NCI-H82 treated with DMSO at 0.1 percent for 48 hours (cell line): ENCODE data around the gene RBM10.

Experiments
- DNase-seq: peaks from one replicate; lab custom pipeline; 2025; ENCODE audit not compliant: unreplicated experiment; lab: John Stamatoyannopoulos, UW

The RBM10 gene

GRCh38 chrX:47174846-47175587 is 30.0 kb downstream of the RBM10 start:
- DNase-seq, result no peak

DNA sequence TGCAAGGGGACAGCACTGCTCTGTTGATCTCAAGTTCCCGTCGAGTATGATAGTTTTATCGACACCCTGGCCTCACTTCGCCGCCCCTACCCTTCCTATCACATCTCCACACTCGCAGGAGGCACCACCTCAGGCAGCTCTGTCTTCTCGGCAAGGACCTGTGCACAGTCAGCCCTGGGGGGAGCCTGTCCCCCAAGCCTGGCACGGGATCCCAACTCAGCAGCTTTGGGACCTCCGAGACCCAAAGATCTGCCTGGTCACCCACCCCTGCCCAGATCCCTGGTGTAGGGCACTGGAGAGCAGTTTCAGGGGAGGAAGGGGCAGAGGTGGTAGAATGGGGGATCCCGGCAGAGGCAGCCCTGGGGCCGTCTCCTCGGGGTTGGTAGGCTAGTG is 30.6 kb downstream of the RBM10 start:
- no peak for DNase-seq

GRCh38 chrX:47176101-47176740 is 31.2 kb downstream of the RBM10 start:
- DNase-seq, result no peak

DNA sequence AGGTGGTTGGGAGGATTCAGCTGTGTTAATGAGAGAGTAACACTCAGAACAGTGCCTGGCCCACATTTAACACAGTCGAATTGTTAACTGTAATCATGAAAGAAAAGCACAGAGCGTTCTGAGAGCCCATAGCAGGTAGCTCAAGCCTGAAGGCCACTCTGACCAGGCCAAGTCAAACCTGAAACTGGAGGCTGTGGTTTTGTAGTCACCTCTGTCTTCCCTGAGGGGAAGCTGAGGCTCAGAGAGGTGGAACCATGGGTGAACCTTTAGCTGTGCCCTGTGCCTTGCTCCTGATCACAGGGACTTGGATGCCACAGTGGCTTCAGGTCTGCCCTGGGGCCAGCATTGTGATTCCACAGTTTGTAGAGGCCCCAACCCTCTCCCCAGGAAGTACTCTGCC is 32.1 kb downstream of the RBM10 start:
- DNase-seq, result no peak

GRCh38 chrX:47178337-47178736 is 33.3 kb downstream of the RBM10 start:
- no peak for DNase-seq

DNA sequence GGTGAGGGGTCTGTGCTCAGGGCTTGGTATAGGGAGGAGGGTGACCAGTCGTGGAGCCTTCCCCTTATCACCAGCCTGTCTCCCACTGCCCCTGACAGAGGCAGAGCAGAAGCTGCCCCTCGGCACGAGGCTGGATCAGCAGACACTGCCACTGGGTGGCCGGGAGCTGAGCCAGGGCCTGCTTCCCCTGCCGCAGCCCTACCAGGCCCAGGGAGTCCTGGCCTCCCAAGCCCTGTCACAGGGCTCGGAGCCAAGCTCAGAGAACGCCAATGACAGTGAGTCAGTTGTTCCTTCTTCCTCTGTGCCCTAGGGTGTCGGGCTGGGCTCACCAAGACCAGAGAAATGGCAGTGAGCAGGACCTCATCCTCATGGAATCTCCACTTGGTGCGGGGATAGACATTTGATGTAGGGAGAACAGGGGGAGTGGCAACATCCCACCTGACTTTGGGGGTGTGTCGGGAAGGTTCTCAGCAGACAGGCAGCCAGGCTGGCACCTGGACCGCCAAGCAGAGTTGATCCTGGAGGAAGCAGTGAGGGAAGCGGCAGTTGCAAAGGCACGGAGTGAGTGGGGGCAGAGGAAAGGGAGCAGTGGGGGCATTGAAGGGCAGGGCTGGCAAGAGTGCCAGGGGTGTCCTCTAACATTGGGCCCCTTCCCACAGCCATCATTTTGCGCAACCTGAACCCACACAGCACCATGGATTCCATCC is 34.4 kb downstream of the RBM10 start:
- DNase-seq, result no peak

GRCh38 chrX:47179928-47180255 is 34.9 kb downstream of the RBM10 start:
- DNase-seq, result no peak

- DNase-seq, result no peak
Observed at GRCh38 chrX:47180346-47180745, 35.3 kb downstream of the RBM10 start.

DNA sequence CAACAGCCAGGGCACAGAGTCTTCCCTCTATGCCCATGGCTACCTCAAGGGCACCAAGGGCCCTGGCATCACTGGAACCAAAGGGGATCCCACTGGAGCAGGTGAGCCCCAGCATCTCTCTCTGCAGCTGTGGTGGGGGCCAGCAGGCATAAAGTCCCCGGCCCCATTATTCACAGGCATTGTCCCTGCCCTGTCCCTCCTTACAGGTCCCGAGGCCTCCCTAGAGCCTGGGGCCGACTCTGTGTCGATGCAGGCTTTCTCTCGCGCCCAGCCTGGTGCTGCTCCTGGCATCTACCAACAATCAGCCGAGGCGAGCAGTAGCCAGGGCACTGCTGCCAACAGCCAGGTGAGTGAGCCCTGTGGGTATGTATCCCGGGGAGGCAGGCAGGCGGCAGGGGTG is 36.3 kb downstream of the RBM10 start:
- no peak for DNase-seq

- no peak for DNase-seq
Observed at GRCh38 chrX:47182106-47182700, 37.2 kb downstream of the RBM10 start.

GRCh38 chrX:47184486-47184885 is 39.5 kb downstream of the RBM10 start:
- DNase-seq, result no peak

- DNase-seq, result no peak
Observed at GRCh38 chrX:47185241-47185640, 40.2 kb downstream of the RBM10 start.

DNA sequence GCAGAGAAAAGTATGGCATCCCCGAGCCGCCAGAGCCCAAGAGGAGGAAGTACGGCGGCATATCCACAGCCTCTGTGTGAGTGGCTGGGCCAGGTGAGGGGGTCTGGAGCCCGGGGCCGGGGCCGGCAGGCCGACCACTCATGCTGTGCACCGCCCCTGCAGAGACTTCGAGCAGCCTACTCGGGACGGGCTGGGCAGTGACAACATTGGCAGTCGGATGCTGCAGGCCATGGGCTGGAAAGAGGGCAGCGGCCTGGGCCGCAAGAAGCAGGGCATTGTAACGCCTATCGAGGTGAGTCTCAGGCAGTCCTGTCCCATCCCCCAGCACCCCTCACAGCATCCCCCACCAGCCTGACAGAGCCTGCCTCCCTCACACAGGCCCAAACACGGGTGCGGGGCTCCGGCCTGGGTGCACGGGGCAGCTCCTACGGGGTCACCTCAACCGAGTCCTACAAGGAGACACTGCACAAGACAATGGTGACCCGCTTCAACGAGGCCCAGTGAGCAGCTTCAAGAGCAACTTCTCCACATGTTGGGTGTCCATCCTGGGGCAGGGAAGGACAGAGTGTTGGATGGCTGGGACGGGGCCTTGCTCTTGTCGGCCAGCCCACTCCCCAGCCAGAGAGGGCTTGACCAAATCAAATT is 41.2 kb downstream of the RBM10 start:
- no peak for DNase-seq

DNA sequence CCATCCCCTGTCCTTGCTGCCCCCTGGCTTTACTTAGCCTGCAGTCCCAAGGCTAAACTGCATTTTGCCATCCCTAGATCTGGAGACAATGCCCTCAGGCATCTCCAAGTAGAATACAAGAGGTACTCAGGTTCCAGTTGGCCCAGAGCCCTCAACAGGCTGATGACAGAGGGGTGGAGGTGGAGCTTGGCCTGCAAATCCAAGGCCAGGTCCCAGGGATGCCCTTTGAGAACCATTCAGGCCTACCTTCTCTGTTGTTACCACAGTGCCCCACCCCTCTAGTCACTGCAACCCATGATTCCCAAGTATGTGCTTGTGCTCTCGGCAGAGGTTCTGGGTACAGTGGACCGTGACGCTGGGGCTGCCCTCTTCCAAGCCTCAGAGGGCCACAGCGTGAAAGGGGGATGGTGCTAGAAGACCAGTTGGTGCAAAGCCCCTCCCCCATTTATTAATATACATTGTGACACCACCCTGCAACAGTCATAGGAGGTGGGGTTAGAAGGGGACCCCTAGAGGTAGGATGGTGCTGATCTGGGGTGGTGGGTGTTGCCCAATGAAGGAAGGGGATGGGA is 42.2 kb downstream of the RBM10 start:
- no peak for DNase-seq

DNA sequence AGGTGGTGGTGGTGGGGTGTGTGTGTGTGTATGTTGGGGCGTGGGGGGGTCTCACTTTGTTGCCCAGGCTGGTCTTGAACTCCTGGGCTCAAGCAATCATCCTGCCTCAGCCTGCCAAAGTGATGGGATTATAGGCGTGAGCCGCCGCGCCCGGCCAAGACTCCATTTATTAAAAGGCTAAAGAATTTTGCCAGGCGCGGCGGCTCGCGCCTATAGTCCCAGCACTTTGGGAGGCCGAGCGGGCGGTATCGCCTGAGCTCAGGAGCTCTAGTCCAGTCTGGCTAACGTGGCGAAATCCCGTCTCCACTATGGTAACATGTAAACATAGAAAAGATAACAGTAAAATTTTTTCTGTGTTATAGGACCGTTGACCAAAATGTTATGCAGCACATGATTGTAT is 44.9 kb downstream of the RBM10 start:
- no peak for DNase-seq

DNA sequence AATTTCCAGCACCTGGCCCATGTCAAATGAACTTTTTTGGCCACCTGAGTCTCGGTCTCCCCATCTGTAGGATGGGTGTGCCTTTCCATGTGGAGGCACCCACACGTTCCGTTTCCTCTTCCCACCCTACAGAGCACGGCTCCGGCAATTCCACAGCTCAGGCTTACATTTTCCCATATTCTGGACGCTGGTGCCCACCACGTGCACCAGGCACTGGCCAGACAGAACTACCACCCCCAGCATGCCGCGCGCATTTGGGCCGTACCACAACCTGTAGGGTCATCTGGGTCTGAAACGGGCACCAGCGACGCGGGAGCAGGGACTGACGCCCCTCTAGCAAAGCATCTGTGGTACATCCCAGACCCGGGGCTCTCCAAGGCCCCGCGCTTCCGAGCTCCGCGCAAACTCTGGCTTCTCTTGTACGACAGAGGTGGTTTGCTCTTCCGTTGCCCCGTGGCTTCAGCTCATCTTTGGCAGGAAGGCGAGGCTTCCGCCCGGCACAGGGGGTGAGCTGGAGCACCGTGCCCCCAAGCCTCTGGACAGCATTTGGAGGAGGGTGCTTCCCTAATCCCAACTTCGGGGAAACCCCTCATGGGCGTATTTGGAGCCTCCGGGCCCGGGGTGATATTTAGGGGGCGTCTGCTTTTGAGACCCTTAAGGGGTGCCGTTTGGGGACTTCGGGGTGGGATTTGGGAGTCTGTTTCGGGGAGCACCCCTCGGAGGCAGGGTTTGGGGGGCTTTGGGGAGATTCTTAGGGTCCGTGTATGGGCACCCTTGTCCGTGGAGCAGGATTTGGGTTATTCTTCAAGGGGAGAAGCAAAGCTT is 45.6 kb downstream of the RBM10 start:
- DNase-seq, result peak; percentile 85

GRCh38 chrX:47191331-47191730 is 46.3 kb downstream of the RBM10 start:
- peak; percentile 24 for DNase-seq

GRCh38 chrX:47191806-47192401 is 46.9 kb downstream of the RBM10 start:
- DNase-seq, result peak; percentile 84

- peak; percentile 86 for DNase-seq
Observed at GRCh38 chrX:47193475-47194193, 48.6 kb downstream of the RBM10 start, which contains the start of gene UBA1. TSS of gene UBA1 (plus strand) at chrX:47193829. CDS start at chrX:47198803, 4,974 bp downstream.
